HG02970 (cell line): ENCODE measurements around the gene SLC34A3.
"Not testable (repeated sequence)": the region's sequence is repeated elsewhere in the genome, so short reads cannot be mapped to it uniquely, and the experiment has no call there.

ENCODE experiments used
- ATAC-seq: cut with Tn5 transposase; IDR thresholded peaks from one replicate; pipeline ENCODE4 v1.9.1; 2021; ENCODE audit warnings: mild to moderate bottlenecking, moderate library complexity, moderate number of reproducible peaks; ENCODE audit not compliant: unreplicated experiment, low FRiP score

Gene SLC34A3

DNA sequence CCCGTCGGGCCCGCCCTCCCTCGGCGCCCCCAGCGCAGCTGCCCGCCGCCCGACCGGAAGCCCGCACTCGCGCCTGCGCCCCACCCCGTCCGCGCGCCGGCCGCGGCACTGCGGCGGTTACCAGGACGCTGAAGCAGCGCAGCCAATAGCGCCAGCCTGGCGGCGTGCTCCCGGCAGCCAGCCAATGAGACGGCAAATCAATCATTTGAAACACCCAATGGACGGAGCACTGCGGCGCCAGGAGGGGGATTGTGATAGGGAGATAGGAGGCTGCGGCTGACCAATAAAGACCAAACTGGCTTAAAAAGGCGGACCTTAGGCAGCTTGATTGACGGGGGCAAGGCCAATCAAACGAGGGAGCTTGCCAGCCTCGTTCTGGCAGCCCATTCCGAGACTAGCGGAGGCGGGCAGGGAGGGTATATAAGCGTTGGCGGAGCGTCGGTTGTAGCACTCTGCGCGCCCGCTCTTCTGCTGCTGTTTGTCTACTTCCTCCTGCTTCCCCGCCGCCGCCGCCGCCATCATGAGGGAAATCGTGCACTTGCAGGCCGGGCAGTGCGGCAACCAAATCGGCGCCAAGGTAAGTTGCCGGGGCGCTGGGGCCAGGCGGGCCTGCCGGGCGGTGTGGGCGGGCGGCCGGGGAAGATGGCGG is 10.3 kb downstream of the SLC34A3 start, which contains the start of gene TUBB4B:
TUBB4B (plus strand) TSS at position 447 of the 649 bp plus-strand sequence; CDS start at position 521, 74 bp downstream.
- peak; percentile 69 for ATAC-seq

DNA sequence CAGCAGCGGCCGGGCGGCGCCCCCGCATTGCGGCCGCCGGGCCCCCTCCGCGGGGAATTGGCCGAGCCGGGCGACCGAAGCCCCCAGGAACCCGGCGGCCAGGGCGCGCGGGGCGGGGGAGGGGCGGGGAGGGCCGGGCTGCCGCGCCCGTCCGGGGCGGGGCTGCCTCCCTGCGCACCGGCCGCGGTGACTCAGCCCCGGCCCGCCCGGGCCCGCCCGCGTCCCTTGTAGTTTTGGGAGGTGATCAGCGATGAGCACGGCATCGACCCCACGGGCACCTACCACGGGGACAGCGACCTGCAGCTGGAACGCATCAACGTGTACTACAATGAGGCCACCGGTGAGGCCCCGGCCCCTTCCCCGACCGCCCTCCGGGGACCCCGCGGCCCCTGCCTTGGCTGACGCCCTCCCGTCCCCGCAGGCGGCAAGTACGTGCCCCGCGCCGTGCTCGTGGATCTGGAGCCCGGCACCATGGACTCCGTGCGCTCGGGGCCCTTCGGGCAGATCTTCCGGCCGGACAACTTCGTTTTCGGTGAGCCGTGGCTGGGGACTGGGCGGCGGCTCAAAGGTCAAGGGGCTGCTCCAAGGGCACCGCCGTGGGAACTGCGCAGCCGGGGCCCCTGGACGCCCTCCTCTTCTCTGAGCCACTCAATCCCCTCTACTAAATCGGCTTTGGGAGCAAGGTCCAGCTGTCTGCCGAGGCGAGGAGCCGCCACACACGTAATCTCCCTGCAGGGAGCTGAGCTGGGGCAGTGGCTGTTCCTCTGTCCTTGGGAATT is 11.0 kb downstream of the SLC34A3 start:
- ATAC-seq, result peak; percentile 7

DNA sequence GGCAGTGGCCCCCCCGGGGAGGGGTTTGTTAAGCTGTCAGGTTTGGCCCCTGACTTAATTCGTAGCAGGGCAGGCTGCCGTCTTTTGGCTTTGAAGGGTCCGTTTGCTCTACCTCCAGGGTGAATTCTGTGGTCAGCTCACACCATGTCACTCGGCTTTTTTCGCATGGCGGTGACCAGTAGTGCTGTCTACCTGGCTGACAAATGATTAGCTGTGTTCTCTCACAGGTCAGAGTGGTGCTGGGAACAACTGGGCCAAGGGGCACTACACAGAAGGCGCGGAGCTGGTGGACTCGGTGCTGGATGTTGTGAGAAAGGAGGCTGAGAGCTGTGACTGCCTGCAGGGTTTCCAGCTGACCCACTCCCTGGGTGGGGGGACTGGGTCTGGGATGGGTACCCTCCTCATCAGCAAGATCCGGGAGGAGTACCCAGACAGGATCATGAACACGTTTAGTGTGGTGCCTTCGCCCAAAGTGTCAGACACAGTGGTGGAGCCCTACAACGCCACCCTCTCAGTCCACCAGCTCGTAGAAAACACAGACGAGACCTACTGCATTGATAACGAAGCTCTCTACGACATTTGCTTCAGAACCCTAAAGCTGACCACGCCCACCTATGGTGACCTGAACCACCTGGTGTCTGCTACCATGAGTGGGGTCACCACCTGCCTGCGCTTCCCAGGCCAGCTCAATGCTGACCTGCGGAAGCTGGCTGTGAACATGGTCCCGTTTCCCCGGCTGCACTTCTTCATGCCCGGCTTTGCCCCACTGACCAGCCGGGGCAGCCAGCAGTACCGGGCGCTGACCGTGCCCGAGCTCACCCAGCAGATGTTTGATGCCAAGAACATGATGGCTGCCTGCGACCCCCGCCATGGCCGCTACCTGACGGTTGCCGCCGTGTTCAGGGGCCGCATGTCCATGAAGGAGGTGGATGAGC is 11.8 kb downstream of the SLC34A3 start:
- ATAC-seq, result no peak

DNA sequence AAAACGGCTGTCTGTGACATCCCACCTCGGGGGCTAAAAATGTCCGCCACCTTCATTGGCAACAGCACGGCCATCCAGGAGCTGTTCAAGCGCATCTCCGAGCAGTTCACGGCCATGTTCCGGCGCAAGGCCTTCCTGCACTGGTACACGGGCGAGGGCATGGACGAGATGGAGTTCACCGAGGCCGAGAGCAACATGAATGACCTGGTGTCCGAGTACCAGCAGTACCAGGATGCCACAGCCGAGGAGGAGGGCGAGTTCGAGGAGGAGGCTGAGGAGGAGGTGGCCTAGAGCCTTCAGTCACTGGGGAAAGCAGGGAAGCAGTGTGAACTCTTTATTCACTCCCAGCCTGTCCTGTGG is 12.5 kb downstream of the SLC34A3 start:
- not testable (repeated sequence) for ATAC-seq

DNA sequence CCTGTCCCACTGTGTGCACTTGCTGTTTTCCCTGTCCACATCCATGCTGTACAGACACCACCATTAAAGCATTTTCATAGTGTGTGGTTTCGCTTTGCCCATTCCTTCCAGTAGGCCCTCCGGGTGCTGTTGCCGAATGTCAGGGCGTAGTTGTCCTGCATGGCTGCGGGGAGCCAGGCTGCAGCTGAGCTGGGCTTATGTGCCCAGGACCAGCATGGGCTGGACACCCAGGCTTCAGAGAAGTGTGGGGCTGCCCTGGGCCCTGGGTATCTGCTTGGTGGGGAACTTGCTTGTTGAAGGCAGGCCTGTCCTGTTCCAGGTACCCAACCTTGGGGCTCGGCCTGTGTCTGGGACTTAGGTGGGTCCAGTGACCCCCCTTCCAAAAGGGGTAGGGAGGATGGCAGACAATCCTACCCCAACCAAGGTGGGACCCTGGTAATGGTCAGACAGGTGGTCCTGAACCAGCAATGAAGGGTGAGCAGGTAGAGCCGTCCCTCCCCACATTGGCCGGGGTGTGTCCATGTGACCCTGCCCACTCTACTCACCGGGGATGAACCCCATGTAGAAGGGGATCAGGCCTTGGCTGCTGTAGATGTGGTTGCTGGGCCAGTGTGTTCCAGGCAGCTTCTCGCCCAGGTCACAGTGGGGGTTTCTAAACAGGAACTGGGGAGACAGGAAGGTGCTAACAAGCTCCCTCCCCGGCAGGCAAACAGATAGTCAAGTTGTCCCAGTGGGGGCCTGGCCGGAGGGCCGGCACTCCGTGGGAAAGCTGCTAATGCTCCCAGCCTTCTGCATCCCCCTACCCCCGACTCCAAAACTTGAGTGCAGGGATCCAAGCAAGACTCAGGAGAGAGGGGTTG is 13.2 kb downstream of the SLC34A3 start:
- no peak for ATAC-seq

DNA sequence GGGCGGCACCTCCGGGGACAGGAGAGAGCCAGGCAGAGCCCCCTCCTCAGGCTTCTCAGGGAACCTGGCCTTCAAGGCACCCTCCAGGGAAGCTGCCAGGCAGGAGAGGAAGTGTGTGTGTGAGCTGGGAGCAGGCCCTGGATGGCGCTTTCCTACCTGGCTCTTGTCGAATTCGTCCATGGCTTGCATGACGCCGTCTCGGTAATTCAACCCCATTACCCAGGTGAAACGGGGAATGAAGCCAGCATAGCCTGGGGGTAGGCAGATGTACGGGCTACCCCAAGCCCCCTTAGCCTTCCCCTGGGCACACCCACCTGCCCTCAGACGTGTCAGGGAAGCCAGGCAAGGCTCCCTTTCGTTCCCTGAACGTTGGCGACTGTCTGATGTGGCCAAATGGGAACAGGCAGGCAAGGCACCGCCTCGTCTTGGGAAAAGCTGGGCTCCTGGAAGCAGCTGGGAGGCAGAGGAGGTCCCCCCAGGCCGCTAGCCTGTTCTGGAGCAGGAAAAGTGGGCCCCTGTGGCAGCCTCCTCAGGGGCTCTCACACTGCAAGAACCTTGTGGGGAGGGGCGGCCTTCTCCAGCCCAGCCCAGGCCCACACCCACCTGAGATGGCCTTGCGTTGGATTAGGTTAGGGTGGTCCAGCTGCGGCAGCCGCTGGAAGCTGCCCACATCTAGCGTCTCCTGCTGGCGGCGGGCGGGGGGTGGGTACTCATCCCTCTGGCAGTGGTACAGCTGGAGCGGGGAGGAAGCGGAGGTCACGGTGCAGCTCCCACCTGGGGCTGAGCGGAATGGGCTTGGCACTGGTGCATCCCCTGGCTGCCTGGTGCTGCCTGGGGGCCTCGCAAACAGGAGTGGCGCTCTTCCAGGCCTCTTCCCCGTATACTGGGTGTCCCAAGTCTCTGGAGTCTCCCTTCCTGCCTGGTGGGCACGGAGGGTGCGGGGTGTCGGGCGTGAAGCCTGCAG is 14.1 kb downstream of the SLC34A3 start:
- no peak for ATAC-seq

DNA sequence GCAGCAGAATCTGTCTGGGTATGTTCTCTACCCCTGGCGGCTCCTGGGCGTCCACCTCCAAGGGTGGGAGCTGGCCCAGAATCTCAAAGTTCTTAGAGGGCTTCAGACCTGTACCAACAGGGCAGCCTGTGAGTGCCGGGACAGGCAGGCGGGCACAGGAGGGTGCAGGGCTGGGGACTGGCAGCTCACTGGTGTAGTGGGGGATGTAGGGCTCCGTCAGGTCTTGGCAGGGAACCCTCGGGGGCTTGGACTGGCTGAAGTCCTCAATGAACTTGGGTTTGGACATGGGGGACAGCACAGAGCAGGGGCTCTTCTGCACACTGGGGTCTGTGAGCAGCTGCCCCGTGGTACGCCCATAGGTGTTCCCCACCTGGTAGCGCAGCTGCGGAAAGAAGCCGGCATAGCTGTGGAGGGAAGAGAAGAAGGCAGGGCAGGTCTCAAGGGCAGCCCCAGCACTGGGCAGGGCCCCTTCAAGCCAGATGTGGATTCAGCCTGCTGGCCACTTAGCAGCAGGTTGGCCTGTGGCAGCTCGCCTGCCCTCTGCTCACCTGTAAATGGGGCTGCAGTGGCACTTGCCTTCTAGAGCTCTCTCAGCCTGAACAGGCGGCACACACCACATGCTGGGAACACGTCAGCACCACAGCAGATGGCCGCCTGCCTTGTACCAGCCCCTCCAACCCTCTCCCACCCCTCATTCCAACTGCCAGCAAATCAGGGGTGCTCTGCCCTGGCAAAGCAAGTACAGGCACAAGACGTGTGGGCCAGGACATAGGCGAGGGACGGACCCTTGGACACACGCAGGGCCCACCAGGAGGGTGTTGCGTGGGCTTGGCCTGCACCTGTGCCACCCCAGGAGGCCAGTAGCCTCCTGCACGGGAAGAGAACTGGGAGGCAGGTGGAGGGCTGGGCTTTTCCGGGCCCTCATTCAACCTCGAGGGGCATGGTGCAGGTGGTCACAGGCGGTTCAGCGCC is 15.0 kb downstream of the SLC34A3 start:
- no peak for ATAC-seq

DNA sequence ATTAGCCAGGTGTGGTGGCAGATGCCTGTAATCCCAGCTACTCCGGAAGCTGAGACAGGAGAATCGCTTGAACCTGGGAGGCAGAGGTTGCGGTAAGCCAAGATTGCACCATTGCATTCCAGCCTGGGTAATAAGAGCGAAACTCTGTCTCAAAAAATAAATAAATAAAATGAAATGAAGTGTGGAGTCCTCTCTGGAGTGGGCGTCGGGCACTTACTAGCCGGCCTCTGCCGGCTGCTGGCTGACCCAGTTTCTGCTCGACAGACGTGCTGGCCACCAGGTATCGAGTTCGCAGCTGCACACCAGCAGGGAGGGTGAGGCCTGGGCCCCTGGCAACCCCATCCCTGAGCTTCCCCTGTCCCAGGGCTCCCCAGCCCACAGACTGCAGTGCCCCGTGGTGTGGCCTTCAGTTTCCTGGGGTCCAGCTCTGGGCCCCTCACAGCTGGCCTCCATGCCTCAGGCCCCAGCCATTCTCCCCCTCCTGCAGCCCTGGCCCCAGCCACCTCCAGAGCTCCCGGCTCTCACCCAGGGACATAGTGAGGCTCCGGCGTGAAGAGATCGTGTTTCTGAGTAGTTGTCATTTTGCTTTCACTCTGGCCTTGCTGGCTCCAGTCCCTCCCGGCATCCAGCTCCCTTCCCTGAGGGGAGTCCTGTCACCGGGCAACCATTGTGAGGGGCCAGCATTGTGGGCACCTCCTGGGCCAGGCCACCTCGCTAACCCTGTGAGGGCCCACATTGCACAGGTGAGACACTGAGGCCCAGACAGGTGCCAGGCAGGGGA is 16.6 kb downstream of the SLC34A3 start:
- no peak for ATAC-seq

DNA sequence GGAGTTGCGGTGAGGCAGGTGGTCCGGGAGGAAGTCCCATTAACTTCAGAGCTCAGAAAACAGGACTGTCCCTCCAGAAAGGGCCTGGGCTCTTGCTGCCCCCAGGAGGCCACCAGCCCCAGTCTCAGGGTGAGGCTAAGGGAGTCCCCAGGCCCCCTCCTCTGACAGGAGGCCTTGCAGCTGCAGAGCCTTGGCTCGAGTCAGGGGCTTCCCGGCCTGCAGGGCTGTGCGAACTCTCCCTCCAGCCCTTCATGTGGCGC is 17.1 kb downstream of the SLC34A3 start:
- no peak for ATAC-seq

DNA sequence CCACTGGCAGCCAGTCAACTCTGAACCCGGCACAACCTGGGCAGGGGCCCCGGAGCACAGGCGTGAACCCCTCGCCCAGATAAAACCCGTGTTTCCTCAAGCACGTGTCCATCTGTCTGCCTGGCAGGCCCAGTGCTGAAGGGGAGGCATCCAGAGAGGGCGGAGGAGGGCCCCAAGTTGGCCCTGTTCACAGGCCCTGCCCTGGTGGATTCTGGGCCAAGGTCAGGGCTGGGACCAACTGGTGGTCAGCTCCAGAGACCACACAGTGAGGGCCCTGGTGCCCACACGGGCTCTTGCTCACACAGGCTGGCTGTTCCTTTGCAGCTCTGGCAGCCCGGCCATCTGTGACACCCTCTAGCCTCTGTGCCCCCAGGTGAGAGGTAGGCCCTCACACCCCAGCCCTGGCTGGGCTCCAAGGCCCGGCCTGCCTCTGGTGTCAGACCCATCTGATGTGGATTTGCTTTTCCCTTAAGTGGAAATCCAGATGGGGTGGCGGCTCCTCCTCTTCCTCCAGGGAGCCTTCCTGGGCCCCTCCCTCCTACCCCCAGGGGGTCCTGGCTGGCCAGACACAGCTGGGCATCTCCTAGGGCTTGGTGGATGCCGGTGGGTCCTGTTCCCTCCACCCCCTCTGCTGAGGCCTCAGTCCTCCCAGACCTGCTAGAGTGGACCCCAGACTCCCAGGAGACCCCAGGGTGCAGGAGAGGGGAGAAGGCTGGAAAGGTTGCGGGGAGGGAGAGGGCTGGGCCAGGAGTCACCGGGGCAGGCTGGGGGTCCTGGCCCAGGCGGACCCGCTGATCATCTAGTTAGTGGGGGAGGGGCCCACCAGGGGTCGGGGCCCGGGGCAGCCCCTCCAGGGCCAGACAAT is 19.9 kb downstream of the SLC34A3 start:
- ATAC-seq, result no peak

DNA sequence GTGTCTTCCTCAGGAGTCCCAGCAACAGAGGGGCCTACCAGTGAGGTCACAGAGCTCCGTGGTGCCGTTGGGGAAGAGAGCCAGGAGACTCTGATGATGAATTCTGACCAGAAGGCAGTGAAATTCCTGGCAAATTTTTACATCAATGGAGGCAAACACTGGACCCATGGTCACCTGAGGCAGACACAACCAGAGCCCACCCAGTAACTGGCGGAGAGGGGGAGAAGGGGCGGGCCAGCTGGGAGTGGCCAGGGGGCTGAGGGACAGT is 20.4 kb downstream of the SLC34A3 start, which contains the start of gene STPG3:
STPG3 (plus strand) TSS at position 93 of the 268 bp plus-strand sequence; CDS start at position 94, 1 bp downstream.
- no peak for ATAC-seq

DNA sequence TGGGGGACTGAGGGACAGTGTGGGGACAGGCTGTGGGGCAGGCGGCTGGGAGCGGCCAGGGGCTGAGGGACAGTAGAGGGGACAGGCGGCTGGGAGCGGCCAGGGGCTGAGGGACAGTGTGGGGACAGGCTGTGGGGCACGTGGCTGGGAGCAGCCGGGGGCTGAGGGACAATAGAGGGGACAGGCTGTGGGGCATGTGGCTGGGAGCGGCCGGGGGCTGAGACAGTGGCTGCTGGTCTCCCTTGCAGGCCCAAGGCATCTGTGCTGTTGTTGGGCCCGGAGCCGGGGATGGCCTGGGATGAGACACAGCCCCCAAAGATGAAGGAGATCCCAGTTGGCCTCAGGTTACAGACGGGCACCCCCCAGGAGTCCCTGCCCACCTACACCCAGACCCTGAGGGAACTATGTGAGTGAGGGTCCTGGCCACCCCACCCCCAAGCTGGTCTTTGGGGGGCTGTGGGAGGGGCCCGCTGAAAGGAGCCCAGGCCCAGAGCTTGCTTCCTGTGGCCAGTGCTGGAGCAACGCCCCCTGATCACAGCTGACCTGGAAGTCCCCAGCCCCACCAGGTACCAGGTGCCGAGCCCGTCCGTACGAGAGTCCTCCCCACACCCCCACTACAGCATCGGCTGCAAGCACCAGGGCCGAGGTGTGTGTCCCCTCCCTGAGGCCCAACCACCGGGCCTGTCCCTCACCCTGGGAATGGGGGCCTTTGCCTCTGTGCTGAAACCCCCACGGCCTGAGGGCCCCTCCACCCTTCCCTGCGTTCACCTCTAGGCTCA is 21.0 kb downstream of the SLC34A3 start:
- ATAC-seq, result no peak

DNA sequence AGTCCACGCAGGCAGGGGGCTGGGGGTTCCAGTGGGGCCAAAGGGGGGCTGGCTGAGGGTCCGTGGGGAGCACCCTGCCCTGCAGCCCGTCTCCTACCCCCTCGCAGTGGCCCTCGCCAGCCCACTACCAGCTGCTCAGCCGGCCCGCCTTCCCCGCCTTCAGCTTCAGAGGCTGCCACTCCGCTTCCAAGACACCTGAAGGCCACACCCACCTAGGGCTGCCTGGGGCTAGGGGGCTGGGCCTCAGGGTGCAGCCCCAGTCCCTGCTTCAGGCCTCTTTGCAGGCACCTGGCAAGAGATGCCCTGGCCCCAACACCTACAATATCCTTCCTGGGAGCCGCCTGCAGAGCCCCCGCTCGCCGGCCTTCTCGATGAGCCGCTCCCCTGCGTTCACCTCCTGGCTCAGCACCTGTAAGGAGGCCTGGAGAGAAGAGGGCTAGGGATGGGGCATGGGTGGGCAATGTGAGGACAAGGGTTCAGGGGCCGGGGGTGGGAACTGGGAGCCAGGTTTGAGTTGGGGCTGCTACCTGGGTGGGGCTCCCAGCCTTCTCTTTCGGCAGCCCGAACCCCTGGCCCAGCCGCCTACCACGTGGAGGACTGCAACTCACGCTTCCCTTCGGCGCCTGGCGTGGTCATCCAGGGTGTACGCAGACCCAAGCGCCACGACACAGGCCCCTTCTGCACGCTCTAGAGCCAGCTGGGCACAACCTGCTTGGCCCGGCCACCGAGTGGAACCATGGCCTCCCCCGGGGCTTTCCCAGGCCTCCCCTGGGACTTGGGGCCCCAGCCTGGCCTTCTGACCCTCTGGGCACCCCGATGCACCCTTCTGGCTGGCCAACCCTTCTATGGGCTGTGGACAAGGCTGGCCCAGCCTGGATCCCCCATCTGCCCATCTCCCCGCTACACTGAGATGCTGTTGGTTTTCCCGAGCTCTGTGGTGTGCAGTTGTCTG is 22.1 kb downstream of the SLC34A3 start:
- no peak for ATAC-seq

DNA sequence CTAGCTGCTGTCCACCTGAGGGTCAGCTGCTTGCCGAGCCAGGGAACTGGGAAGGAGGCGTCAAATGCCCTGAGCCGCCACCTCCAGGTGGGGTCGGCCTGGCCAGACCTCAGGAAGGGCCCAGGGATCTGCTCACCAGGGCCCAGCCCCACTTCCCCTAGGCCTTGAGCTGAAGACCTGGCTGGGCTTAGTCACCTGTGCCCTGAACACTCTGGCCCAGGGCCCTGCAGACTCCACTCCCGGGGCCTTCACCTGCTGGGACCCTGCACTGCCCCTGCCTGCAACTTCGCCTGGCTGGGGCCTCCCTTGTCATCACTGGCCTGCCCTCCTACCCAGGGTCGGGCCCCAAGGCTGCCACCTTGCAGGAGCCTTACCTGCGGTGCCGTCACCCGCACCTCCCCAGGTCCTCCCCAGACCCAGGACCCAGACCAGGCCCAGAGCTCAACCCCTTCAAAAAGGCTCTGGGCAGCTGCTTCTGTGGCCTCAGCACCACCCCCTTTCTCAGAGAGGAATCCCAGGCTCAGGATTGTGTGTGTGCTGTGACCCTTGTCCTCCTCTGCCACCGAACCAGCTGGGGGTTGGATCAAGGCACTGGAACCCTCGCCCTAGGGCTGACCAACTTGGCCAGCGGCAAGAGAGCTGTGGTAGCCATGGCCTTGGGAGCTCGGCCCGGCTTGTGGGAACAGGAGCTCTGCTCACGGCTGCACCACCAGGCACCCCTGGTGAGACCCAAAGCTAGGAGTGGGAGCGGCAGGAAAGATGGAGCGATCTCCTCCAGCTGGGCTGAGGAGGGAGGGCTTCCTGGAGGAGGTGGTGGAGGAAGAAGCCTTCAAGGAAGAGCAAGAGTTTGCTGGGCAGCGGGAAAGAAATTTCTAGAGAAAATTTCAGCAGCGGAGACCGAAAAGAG is 23.3 kb downstream of the SLC34A3 start:
- ATAC-seq, result no peak
